ENCODE measurements around the gene DAGLA. TPM values are rescaled to one million over a fixed set of nuclear protein-coding genes. Genes with fewer than 3 reads are reported as not detected.

The DAGLA gene
- total RNA-seq, 2 experiments from 2014 or later, result 0.05 TPM; not detected in 1

DNA sequence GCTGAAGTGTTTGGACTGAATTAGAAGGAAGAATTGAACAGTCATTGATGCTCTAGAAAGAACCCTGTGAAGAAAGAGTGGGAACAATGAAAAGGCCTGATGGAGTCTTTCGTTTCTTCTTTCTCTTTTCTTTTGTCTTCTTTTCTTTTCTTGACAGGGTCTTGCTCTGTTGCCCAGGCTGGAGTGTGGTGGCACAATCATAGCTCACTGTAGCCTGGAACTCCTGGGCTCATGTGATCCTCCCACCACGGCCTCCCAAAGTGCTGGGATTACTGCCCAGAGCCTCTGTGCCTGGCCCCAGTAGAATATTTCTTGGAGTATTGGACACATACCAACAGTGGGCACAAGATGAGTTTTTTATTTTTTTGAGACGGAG is 113.6 kb downstream of the DAGLA start:
- H3K27me3 Mint-ChIP-seq, result no peaks in the 10 kb centered on the region
- POLR2A ChIA-PET, result interaction anchor here (0.6 to 5.1 kb wide), 10 partner anchors 8 to 737 kb away, joined by 3 to 32 read pairs (median 6); partner anchors contain the start of genes FADS1 and FADS2
- CTCF ChIA-PET, result interaction anchor here (0.9 to 1.9 kb wide), 4 partner anchors 16 to 288 kb away, joined by 3 to 5 read pairs (median 4); no protein-coding TSS in a partner anchor
- H3K9me3 Mint-ChIP-seq, result no peaks in the 10 kb centered on the region
- H3K4me1 Mint-ChIP-seq (ENCODE audit: low read depth), result peaks cover 54% of the 10 kb centered on the region
- peaks cover 63% of the 10 kb centered on the region for H3K36me3 Mint-ChIP-seq (ENCODE audit: low read depth)
- intact Hi-C loops (cut with micrococcal nuclease), result no loop called here
- peak overlapping the region; percentile 86 for H3K27ac Mint-ChIP-seq
- no peak for DNase-seq
- no peak for ATAC-seq
- TF ChIP-seq, protein P1, sequence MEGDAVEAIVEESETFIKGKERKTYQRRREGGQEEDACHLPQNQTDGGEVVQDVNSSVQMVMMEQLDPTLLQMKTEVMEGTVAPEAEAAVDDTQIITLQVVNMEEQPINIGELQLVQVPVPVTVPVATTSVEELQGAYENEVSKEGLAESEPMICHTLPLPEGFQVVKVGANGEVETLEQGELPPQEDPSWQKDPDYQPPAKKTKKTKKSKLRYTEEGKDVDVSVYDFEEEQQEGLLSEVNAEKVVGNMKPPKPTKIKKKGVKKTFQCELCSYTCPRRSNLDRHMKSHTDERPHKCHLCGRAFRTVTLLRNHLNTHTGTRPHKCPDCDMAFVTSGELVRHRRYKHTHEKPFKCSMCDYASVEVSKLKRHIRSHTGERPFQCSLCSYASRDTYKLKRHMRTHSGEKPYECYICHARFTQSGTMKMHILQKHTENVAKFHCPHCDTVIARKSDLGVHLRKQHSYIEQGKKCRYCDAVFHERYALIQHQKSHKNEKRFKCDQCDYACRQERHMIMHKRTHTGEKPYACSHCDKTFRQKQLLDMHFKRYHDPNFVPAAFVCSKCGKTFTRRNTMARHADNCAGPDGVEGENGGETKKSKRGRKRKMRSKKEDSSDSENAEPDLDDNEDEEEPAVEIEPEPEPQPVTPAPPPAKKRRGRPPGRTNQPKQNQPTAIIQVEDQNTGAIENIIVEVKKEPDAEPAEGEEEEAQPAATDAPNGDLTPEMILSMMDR (IDR thresholded peaks at IDR 0.05), result no peak
- H3K4me3 Mint-ChIP-seq, result peak overlapping the region; percentile 89

DNA sequence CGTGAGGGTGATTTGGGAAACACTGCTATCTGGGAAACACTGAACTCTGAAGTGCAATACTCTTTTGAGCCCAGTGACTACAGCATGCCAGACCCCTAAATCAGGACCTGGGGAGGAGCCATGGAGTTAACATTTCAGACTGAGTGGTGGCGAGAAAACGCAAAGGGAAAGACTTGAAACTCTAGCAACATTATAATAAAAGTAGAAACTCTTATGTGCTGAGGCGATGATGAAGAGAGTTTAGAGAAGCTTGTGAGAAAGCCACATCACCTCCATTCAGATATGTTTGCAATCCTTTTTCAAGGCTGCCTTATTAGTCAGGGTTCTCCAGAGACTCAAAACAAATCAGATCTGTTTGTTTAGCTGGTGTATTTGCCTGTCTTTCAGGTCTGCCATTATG is 114.4 kb downstream of the DAGLA start:
- Mint-ChIP-seq H3K27ac (no peak overlapping the region), H3K36me3 (ENCODE audit: low read depth) (peaks cover 64% of the 10 kb centered on the region), H3K27me3 (no peaks in the 10 kb centered on the region), H3K9me3 (no peaks in the 10 kb centered on the region), H3K4me1 (ENCODE audit: low read depth) (peaks cover 52% of the 10 kb centered on the region), H3K4me3 (peak overlapping the region; percentile 43)
- CTCF ChIA-PET, result interaction anchor here (1.9 to 4.7 kb wide), 3 partner anchors 12 to 21 kb away, joined by 5 to 49 read pairs (median 44); partner anchors contain the start of gene FADS1
- ATAC-seq (no peak), DNase-seq (no peak)
- intact Hi-C loops (cut with micrococcal nuclease), result no loop called here
- TF ChIP-seq, protein P1 (IDR thresholded peaks at IDR 0.05), result no peak
- POLR2A ChIA-PET, result interaction anchor here (1.3 to 13.6 kb wide), 4 partner anchors 7 to 19 kb away, joined by 5 to 119 read pairs (median 24); partner anchors contain the start of gene FADS1

DNA sequence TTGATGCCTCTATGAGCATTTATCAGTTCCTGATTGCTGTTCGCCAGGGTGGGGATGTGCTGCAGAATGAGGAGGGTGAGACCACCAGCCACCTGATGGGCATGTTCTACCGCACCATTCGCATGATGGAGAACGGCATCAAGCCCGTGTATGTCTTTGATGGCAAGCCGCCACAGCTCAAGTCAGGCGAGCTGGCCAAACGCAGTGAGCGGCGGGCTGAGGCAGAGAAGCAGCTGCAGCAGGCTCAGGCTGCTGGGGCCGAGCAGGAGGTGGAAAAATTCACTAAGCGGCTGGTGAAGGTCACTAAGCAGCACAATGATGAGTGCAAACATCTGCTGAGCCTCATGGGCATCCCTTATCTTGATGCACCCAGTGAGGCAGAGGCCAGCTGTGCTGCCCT is 115.3 kb downstream of the DAGLA start:
- intact Hi-C loops (cut with micrococcal nuclease), result no loop called here
- Mint-ChIP-seq H3K27ac (no peak overlapping the region), H3K36me3 (ENCODE audit: low read depth) (peaks cover 61% of the 10 kb centered on the region), H3K27me3 (no peaks in the 10 kb centered on the region), H3K4me1 (ENCODE audit: low read depth) (peaks cover 45% of the 10 kb centered on the region), H3K9me3 (no peaks in the 10 kb centered on the region), H3K4me3 (peak overlapping the region; percentile 43)
- POLR2A ChIA-PET, result interaction anchor here (13.6 kb wide), 1 partner anchor 18 kb away, joined by 119 read pairs; the partner anchor contains the start of gene FADS1
- ATAC-seq, result no peak
- no peak for DNase-seq
- TF ChIP-seq, protein P1 (IDR thresholded peaks at IDR 0.05), result no peak
- CTCF ChIA-PET, result interaction anchor here (2.4 to 4.7 kb wide), 6 partner anchors 8 to 313 kb away, joined by 5 to 49 read pairs (median 32); partner anchors contain the start of gene FADS1

DNA sequence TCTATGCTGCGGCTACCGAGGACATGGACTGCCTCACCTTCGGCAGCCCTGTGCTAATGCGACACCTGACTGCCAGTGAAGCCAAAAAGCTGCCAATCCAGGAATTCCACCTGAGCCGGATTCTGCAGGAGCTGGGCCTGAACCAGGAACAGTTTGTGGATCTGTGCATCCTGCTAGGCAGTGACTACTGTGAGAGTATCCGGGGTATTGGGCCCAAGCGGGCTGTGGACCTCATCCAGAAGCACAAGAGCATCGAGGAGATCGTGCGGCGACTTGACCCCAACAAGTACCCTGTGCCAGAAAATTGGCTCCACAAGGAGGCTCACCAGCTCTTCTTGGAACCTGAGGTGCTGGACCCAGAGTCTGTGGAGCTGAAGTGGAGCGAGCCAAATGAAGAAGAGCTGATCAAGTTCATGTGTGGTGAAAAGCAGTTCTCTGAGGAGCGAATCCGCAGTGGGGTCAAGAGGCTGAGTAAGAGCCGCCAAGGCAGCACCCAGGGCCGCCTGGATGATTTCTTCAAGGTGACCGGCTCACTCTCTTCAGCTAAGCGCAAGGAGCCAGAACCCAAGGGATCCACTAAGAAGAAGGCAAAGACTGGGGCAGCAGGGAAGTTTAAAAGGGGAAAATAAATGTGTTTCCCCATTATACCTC is 115.8 kb downstream of the DAGLA start:
- CTCF ChIA-PET, result interaction anchor here (0.9 to 4.7 kb wide), 17 partner anchors 9 to 462 kb away, joined by 3 to 49 read pairs (median 6); partner anchors contain the start of gene FADS1
- ATAC-seq (no peak), DNase-seq (no peak)
- H3K27me3 Mint-ChIP-seq, result no peaks in the 10 kb centered on the region
- H3K4me3 Mint-ChIP-seq, result no peak overlapping the region
- H3K27ac Mint-ChIP-seq, result no peak overlapping the region
- peaks cover 43% of the 10 kb centered on the region for H3K4me1 Mint-ChIP-seq (ENCODE audit: low read depth)
- intact Hi-C loops (cut with micrococcal nuclease), result no loop called here
- peaks cover 63% of the 10 kb centered on the region for H3K36me3 Mint-ChIP-seq (ENCODE audit: low read depth)
- no peaks in the 10 kb centered on the region for H3K9me3 Mint-ChIP-seq
- POLR2A ChIA-PET, result interaction anchor here (1.6 to 13.6 kb wide), 4 partner anchors 11 to 33 kb away, joined by 5 to 119 read pairs (median 14); partner anchors contain the start of gene FADS1
- TF ChIP-seq, protein P1 (IDR thresholded peaks at IDR 0.05), result no peak

Other genes with a start within 250 kb of the DAGLA start
- not detected for gene LRRC10B, start 171.6 kb upstream of the DAGLA start, total RNA-seq
- not detected for gene SYT7, start 99.3 kb upstream of the DAGLA start, total RNA-seq
- 1 to 10 TPM in 1 of 2 experiments, under 1 TPM in 1; 0.97 to 1.6 TPM for gene MYRF, start 72.2 kb downstream of the DAGLA start, total RNA-seq
- gene TMEM258, start 112.2 kb downstream of the DAGLA start, total RNA-seq, result 100 to 1,000 TPM; 162 to 170 TPM
- gene FEN1, start 112.5 kb downstream of the DAGLA start, total RNA-seq, result 100 to 1,000 TPM; 109 to 114 TPM
- gene FADS1, start 136.6 kb downstream of the DAGLA start, total RNA-seq, result 10 to 100 TPM; 33.9 to 34.4 TPM
- gene FADS2, start 147.9 kb downstream of the DAGLA start, total RNA-seq, result 100 to 1,000 TPM; 131 to 134 TPM
- 10 to 100 TPM; 10.3 to 13.9 TPM for gene FADS3, start 211.2 kb downstream of the DAGLA start, total RNA-seq
- not detected for gene RAB3IL1, start 237.2 kb downstream of the DAGLA start, total RNA-seq

All from activated CD8-positive, alpha-beta T cell treated with anti-CD3 and anti-CD28 coated beads for 36 hours (primary cell).